GM19239 (cell line): Measurements from ENCODE around the gene ZNF143.
"Not testable (repeated sequence)": the region's sequence is repeated elsewhere in the genome, so short reads cannot be mapped to it uniquely, and the experiment has no call there.

ENCODE experiments used
- DNase-seq: peaks from one replicate; pipeline ENCODE4 v3.0.0; 2011; ENCODE audit warnings: low spot score; ENCODE audit not compliant: insufficient read length
- FAIRE-seq: peaks from 2 replicates; lab custom pipeline; 2011; peaks lifted over from hg19 to GRCh38; lab: Jason Lieb, UNC

ZNF143 gene

DNA sequence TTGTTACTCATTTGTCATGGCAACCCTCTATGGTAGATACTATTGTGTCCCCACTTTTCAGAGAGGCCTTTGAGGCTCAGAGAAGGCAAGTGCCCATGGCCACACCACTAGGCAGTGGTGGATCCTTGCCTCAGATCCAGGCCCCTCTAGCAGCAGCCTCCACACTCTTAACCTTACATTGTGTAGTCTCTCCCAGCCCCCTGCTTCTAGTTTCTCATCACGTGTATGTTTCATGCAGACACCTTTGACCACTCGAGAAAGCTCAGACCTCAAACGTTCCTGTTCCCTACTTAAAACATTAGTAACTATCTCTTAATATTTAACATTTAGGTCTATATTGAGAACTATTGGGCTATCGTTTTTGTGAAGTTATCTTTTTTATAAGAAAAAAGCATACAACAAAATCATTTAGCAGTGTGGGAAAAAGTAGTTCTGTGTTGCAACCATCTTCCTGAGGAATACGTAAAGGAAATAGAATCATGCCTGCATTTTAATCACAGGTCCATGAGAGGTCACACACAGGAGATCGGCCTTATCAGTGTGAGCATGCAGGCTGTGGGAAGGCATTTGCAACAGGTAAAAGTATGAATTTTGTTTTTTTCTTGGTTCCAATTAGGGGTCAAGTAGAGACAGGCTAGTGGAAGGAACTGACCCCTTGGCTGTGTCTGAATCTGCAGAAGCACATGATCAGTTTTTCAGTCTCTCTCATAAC, 35.1 kb downstream of the ZNF143 start:
- DNase-seq (no peak), FAIRE-seq (no peak)

DNA sequence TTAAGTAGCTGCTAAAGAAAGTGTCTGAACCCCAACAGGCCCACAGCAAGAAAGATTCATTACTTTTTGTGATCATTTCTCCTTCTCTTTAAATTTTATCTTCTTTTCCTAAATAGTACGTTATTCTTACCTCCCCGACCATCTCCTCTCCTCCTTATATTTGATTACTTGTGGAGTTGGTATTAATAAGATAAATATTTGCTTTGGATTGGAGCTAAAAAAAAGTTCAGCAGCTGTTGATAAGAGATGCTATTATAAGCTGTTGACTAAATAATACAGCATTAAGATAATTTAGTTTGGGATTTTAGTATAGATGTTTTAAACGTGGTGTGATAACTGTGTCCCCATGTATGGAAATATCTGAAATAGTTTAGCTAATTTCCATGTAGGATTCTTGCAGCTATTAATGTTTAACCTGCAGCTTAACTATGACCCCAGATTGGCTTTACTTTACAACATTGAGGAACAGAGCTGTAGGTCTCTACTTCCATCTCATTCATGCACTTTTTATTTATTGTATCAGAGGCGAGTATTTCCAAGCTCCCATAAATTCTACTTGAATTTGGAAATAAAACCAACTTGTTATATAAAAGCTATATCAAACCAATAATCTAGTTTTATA, 37.8 kb downstream of the ZNF143 start:
- DNase-seq = no peak
- FAIRE-seq = no peak

DNA sequence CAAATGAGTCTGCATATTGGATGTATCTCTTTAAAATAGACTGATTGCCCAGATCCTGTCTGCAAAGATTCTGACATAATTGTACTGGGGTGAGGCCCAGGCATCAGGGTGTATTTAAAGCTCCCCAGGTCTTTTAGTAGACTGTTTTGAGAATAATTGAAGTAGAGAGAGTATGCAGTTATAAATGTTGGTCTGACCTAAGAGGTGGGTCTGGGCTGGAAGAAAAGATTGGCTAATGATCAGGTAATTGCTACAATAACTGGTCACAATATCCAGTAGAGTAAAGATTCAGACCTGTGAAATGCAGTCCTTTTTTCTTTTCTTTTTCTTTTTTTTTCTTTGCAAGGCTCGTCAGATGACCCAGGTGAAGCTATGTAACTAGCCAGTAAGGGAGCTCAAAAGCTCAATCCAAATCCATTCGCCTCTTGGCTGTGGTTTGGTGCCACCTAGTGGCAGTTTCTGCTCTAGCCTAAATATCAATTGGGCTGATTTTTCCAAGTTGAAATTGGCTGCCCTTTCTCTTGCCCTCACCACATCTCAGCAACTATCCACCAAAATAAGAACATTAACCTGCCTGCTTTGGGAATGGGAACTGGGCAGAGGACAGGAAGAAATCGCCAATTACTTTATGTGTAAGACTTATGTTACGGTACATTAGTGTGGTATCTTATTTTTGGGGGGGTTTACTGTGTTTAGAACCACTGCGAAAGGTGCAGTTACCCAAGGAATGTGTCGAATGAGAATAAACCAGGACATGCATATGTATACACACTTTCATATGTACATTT, 45.9 kb downstream of the ZNF143 start:
- FAIRE-seq = peak; percentile 89
- peak; percentile 36 for DNase-seq

DNA sequence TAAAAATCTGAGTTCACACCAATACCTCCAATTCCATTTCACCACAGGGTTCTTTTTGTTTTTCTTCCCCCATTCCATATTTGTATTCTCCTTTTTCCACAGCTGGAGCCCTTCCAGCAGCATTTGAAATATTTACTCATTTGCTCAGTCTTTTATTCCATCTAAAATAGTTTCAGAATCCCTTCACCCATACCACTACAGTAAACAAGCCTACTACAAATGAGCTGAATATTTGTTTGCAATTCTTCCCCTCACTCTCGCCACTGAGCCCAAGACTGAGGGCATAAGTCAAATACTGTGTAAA, 46.4 kb downstream of the ZNF143 start:
- DNase-seq (no peak), FAIRE-seq (no peak)

DNA sequence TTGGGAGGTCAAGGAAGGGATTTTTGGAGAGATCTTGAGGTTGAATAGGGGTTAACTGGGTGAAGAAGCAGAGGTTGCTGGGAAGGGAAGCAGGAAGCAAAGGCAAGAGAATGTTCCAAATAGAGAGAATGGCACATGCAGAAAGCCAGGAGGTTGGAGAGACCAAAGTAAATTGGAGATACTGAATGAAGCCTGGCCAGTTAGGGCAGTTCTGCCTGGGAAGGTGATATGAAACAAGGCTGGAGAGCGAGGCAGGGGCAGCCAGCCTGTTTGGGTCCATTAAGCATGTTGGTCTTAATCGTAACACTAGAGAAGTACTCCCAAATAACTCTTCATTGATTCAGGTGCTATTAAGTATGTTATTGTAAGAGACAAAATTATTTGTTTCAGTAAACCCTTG, 48.2 kb downstream of the ZNF143 start:
- DNase-seq (no peak), FAIRE-seq (no peak)

DNA sequence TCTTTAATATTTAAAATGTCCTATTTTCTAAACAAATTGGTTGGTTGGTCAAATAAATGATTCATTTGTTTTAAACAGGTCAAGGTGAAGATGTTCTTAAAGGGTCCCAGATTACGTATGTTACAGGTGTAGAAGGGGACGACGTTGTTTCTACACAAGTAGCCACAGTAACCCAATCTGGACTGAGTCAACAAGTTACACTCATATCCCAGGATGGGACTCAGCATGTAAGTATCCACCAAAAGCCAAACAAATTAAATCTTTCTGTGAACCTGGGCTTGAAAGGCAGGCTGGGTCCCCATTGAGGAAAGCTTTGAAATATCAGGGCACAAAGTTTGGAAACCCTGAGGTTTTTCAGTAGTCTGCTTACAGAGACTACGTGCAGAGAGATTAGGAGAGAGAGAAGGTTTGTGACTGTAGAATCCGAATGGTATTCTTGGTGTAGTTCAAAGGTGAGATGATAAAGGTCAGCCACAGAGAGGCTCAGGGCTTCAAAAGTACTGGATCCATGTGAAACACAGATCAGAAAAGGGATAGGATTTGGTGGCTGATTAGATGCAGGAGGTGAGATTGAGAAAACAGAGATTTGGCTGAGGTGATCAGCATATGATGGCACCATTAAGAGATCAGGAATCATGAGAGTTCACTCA, 51.7 kb downstream of the ZNF143 start:
- no peak for FAIRE-seq
- DNase-seq = no peak

DNA sequence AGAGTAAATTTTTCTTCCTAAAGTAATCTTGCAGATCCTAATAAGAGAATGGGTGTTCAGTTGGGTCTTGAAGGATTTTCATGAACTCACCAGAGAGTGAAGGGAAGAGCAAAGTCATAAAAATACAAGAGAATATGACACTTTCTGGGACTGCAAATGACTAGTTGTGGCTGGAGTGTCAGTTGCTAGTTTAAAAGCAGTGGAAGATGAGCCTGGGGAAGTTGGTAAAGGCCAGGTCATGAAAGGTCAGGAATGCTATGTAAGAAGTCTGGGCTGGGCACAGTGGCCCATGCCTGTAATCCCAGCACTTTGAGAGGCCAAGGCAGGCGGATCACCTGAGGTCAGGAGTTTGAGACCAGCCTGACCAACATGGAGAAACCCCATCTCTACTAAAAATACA, 53.8 kb downstream of the ZNF143 start:
- not testable (repeated sequence) for FAIRE-seq, DNase-seq

DNA sequence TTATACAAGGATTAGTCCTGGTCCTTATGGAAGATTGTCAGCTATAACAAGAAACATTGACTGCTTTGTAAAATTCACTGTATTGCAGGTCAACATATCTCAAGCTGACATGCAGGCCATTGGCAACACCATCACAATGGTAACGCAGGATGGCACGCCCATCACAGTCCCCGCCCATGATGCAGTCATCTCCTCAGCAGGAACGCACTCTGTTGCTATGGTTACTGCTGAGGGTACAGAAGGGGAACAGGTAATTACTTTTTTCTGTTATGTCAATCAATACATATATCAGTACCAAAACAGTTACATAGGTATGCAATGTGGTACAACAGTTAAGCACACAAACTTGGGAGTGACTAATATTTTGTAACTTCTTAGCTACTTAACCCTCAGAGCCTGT, 55.3 kb downstream of the ZNF143 start:
- no peak for FAIRE-seq

DNA sequence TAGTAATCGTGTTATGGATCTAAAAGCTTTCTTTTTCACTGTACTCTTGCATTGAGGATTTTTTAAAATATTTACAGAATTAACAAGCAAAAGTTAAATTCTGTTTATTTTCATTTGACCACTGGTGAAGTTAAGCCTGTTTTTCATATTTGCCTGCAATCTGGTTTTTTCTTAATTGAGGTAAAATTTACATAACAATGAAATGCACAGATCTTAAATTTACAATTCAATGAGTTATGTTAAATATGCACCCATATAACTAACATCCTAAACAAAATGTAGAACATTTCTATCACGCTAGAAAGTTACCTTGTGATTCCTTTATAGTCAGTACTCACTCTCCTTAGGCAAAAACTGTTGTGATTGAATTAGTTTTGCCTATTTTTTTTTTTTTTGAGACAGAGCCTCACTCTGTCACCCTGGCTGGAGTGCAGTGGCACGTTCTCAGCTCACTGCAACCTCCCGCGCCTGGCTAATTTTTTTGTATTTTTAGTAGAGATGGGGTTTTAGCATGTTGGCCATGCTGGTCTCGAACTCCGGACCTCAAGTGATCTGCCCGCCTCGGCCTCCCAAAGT, 58.1 kb downstream of the ZNF143 start:
- DNase-seq (no peak), FAIRE-seq (no peak)

More for the DNA sequence above, 55.3 kb downstream of the ZNF143 start:
- DNase-seq = no peak

DNA sequence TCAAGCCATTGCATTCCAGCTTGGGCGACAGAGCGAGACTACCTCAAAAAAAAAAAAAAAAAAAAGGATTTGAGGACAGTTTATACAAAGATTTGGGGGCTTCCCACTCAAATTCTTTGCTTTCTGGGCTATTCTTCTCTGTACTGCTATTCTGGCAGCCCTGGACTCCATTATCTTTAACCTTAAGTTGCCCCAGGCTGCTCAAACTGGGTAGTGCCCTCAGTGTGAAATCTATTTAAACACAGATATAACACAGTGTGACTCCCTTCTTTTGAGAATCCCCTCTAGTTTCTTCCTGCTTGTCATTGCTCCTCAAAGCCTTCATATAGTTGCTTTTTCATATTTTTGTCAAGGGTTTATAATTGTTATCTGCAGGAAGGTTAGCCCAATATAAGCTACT, 63.2 kb downstream of the ZNF143 start:
- DNase-seq (no peak), FAIRE-seq (no peak)

DNA sequence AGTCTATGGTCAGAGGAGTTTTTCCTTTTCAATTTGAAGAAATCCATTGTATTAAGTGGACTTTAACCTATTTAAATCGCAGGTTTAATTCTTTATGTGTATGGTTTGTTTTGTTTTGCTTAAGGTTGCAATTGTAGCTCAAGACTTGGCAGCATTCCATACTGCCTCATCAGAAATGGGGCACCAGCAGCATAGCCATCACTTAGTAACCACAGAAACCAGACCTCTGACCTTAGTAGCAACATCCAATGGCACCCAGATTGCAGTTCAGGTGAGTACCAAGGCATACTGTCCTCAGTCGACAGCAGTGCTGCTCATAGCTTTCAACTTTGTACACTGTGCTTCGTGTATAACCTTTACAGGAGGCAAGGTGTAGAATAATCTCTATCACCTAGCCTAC, 64.3 kb downstream of the ZNF143 start:
- FAIRE-seq (no peak), DNase-seq (no peak)

DNA sequence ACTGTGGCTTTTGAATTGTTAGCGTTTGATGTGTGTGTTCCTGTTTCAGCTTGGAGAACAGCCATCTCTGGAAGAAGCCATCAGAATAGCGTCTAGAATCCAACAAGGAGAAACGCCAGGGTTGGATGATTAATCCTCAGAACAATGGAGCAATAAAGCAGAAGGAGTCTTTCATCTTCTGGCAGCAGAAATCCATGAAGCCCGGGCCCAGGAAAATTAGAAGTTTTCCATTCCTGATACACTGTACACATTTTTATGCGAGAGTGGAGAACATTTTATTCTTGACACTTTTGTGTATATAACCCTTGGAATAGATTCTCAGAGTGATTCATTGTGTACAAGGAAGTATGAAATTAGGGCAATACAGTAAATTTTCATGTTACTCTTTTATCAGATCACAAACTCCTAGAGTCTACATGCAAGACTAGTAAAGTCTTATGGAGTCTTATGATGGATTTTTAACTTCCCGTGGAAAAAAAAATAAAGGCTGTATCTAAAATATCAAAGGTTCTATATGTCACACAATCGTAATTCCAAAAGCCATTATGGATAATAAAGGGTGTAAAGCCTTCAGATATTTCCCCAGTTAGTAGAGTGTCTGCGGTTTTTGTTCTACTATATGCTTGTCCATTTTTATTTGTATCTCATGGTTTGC, 66.8 kb downstream of the ZNF143 start:
- no peak for DNase-seq
- FAIRE-seq = no peak

DNA sequence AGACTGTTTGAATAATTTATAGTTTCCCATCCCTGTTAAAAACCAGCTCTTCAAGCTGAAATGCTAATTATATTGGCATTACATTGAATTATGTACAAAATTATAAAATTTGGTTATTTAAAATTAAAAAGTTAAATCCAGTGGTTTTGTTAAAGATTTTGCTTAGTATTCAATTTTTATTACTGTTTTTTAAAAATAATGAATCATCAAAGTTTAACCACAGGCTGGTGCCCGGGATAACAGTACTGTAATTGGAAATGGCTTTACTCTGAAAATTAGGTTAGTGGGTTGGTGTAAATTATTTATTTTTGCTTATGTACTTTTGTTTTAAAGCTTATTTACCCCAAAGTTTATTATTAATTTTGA, 67.3 kb downstream of the ZNF143 start:
- FAIRE-seq = no peak
- no peak for DNase-seq

DNA sequence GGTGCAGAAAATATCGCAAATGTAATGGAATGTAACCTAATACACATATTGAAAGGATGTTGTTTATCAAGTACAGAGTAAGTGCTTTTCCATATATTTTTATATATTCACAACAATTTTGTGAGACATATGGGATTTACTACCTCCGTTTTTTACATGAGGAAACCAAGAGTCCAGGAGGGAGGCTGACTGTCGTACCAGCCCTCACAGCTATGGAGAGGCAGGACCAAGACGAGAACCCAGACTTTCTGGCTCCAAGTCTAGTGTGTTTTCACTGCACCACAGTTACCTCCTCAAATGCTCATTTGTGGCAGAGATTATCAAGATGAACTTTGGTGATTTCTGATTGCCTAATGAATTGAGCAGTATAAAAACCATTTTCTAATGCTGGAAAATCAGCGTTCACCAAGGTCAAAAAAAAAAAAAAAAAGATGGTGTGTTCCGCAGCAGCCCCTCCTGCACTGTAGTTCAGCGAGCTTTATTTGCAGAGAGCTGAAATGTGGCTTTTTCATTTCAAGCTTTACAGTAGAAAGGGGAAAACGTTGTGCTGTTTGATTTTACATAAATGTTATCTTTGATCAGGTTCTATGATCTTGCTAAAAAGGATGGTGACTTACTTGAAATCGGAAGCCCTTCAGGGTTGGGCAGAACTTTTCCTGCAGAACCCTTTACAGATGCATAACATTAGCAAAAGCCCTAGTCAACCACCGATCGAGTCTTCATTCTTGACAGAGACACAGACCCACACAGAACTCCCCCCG, 67.9 kb downstream of the ZNF143 start:
- no peak for FAIRE-seq
- no peak for DNase-seq

DNA sequence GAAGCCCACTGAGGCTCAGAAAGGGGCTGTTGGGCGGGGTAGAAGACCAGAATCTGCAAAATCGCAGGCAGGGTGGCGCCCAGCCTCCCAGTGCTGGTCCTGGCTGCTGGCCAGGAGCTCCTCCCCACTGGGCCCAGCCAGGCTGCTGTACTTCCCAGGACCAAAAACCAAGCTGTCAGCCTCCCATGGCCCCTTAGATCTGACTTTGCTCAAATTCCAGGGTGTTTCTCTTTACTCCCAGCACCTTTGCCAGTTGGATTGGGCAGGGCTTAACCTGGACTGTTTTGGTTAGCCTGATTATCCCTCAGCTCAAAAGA, 68.5 kb downstream of the ZNF143 start:
- FAIRE-seq (no peak), DNase-seq (no peak)

DNA sequence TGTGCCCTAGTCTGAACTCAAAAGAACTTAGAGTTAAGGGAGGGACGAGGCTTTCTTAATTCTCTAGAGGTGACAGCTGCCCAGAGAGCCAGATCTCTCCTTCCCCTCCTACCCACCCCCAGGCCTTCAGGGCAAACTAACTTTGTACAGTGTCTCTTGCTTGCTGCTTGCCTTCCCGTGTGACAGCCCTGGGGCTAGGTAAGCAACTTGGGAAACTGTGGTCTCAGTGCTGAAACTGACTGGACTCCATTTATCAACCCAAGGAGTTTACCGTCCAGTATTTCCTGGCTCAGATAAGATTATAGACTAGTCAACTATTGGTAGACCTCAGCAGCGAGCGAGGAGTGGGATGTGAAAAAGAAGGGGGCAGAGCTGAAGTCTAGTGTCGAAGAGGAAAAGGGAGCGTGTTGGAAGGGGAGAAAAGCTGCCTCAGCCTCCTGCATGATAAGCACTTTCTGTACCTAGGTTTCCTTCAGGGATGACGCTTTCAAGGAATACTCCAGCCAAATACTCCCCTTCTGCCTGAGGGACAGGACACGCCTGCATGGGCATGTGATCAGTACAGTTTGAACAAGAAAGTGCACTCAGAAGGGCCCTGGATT, 69.3 kb downstream of the ZNF143 start:
- no peak for FAIRE-seq
- no peak for DNase-seq

DNA sequence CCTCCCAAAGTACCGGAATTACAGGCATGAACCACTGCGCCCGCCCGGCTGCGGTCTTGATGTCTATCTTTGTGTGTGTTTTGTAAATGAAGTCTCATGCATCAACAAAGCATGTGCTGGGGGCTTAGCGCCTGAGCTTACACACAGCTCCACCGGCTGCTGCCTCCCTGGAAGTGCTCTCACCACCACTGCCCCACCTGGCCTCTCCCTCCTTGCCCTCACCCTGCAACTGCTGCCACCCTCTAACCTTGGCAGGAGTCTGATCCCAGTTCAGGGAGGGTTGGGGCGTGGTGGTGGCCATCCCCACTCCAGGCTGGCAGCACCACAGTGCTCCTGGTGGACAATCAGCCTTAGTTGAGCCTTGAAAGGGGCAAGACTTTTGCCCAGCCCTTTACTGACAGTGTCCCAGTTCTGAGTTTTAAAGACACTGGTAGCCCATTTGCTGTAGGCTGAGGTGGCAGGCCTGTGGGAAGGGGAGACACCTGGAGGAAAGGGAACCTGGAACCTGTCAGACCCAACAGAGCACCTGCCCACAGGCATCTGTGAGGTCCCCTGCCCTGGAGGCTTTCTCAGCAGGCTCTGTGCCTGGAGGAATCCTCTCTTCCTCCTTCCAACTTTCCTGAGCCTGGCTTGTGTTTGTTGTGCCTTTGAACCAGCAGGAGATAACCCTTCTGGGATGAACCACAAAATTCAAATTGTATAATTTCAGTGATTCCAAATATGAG, 70.3 kb downstream of the ZNF143 start:
- no peak for FAIRE-seq
- no peak for DNase-seq

DNA sequence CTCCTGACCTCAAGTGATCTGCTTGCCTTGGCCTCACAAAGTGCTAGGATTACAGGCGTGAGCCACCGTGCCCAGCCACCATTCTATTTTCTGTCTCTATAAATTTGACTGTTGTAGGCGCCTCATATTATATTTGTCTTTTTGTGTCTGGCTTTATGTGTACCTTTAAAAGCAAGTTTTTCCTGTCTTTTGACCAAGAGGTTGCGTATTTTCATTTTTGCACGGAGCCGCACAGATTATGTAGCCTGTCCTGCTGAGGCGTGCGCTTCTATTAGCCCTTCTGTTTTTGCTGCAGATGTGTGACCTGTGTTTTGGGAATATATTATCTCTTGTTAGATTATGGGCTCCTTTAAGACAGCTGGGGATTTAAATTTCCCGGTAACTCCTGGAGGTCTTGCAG, 72.2 kb downstream of the ZNF143 start:
- DNase-seq (no peak), FAIRE-seq (no peak)
